Femur (tissue), 1 donor: ENCODE results near the gene ADAMTS2.
A peak's percentile ranks its signal among the peaks of the same experiment; 100 is the strongest.
"Not testable (repeated sequence)": the region's sequence is repeated elsewhere in the genome, so short reads cannot be mapped to it uniquely, and the experiment has no call there.

Experiments
- DNase-seq: peaks from one replicate; pipeline ENCODE4 v3.0.0-alpha.2; 2017

The ADAMTS2 gene

DNA sequence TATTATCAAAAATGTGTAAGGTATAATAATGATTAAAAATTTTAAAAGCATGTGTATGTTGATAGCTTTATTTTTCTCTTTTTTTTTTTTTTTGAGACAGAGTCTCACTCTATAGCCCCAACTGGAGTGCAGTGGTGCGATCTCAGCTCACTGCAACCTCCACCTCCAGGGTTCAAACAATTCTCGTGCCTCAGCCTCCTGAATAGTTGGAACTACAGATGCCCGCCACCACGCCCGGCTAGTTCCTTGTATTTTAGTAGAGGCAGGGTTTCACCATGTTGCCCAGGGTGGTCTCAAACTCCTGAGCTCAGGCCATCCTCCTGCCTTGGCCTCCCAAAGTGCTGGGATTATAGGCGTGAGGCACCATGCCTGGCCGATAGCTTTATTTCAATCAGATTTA lies 20.9 kb downstream of the ADAMTS2 start:
- not testable (repeated sequence) for DNase-seq

DNA sequence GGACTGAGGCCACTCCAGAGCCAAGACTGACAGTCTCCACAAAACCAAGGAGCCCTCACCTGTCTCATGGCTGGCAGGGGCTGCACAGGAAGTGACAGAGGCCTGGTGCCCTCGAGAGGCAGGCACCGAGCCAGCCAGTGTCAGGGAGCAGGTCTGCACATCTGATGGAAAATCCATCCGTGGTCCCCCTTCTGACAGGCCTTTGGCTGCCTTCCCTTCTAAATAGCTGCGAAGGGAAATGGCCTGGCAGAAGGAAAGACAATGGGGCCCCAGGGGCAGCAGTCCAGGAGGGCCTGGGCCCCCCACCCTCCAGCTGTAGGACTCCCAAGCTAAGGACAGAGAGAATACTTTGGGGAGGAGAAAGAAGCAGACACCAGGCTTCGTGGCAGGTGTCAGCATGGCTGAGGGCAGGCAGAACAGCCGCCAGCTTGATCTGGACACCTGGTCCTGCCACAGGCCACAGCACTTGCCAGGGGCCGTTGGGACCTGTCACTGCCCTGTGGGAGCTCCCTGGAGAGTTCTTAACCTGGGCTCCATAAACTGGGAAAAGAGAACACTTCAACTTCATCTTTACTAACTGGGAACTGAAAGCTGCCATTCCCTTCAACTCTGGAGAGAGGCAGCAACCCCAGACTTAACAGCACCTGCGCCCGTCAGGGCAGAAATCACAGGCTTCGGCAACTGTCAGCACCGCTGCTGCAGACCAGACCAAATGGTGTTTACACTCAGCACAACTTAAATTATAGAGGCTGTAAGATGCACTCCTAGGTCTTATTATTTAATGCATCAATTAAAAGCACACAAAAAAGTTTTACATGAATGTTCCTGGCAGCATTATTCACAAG lies 22.0 kb downstream of the ADAMTS2 start:
- DNase-seq: peak; percentile 52

DNA sequence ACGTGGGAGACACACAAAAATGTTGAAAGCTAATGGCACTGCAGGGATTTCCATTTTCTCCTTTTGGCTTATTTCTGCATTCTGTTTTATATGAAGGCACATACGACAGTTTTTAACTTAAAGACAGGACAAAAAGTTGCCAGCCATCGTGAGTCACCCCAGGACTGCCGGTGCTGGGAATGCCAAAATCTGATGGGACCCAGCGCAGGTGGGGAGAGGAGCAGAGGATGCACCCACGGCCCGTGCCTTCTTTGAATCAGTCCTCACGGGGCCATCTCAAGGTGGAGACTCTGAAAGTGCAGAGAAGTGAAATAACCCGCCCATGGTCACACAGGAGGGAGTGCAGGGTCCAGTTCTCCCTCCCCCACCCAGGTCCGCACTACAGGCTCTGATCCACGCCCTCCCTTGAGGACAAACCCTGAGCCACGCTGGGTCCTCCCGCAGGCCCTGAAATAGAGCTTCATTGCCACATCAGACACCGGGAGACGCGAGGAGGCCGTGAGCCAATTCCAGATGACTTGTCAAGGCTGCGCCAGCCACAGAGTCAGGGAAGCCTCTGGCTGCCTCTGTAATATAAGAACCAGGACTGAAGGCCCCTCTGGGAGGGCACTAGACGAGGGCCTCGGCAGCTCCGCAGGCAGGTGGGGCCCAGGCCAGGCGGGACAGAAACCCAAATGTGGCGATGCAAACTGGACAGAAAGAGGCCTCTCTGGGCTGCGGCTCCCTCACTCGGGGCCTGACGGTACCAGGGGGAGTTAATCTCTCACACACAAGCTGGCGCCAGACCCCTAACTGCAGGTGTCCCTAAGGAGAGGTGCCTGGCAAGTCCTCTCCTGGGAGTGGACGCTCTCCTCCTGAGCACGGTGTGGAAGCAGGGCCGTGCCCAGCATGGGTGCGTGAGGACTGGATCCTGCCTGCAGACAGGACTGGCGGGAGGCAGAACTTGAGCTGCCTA lies 22.9 kb downstream of the ADAMTS2 start:
- DNase-seq: peak; percentile 66

DNA sequence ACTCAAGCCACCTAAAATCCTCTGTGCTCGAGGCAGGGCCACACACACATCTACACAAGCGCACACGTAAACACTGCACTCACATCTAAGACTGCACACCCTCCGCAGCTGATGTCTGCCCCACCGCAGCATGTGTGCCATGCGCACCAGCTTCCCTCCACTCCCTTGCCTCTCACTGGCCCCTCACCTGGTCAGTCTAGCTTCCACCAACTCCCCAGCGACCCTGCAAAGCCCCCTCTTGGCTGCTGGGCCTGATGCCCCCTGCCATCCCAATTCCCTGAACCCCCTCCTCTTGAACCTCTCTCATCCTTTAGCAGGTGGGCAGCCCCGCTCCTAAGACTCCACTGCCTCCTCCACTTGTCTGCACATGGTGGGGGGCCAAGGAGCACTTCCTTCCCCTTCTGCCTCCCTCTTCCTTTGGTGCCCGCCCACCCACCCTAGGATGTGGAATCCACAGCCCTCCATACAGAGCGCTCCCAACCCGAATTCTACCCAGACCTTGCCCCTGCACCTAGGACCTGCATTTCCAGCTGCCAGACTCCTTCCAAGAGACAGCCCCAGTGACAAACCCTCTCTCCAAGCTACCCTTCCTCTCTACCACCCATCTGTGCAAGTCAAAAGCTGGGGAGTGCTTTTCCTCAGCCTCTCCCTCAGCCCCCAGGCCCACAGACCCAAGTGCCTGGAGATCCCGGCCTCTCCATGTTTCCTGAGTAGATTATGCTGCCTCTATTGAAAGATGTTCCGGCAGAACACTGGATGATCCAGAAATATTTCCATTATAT lies 23.9 kb downstream of the ADAMTS2 start:
- peak; percentile 18 for DNase-seq

DNA sequence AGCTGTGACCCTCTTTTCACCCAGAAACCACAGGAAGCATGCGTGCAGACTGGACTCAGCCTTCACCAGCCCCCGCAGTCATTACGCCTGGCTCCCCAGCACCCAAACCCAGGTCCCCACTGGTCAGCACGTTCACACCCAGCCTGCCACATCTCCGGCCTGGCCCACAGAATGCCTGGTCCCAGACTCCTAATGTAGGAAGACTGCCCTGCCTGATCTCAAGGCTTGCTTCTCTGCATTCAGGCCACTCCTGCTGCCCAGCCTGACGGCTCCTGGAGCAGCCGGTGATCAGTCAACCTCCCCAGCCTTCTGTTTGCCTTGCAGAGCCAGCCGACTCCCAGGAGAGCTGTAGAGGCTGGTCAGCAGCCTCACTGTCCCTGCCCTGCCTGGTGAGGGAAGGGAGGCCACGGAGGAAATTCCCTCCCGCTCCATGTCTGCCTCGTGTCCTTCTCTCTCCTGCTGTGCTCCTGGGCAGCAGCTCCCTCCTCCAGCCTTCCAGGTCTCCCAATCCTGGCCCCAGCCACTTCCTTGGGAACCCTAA lies 25.4 kb downstream of the ADAMTS2 start:
- peak; percentile 53 for DNase-seq

DNA sequence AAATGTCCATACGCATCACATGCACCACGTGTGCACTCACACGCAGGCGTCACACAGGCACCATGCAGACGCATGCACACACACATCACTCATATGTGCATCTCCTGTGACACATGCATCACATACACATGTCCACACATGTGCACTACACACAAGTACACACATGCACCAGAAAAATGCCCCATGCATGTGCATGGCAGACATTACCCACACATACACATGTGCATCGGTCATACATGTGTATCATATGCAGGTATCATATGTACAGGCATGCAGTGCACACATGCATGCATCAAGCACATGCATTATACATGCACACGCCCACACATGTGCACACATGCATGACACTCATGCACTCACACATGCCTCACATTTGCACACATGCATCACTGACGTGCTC lies 26.1 kb downstream of the ADAMTS2 start:
- no peak for DNase-seq

DNA sequence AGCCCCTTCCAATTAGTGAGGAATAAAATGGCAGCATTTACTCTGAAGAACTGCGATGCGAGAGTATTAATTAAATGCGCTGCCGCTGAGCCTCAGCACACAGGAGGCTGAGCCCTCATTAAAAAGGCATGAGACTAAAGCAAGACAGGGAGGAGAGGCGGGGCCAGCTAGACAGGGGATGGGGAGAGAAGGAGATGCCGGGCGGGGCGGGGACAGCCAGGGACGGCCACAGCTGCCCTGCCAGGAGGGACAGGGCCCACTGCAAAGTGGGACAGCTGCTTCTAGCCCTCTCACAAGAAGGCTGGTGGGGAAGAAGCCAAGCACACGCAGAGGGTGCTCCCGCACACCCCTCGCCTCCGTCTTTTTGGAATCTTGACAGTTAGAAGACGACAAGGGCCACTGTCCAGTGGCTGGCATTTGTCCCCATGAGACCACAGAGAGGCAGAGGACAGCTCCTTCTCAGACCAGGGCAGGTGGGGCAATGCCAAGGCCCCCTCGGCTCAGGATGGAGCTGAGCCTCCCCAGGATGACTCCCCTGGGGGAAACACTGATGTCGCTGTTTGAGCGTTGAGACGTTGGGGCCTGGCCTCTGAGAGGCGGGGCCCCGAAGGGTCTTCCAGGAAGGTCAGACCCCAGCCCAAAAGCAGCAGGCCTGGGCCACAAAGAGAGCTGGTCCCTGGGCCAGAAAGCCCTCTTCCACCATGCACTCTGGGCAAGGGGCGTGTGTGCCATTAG lies 26.9 kb downstream of the ADAMTS2 start:
- peak; percentile 59 for DNase-seq

DNA sequence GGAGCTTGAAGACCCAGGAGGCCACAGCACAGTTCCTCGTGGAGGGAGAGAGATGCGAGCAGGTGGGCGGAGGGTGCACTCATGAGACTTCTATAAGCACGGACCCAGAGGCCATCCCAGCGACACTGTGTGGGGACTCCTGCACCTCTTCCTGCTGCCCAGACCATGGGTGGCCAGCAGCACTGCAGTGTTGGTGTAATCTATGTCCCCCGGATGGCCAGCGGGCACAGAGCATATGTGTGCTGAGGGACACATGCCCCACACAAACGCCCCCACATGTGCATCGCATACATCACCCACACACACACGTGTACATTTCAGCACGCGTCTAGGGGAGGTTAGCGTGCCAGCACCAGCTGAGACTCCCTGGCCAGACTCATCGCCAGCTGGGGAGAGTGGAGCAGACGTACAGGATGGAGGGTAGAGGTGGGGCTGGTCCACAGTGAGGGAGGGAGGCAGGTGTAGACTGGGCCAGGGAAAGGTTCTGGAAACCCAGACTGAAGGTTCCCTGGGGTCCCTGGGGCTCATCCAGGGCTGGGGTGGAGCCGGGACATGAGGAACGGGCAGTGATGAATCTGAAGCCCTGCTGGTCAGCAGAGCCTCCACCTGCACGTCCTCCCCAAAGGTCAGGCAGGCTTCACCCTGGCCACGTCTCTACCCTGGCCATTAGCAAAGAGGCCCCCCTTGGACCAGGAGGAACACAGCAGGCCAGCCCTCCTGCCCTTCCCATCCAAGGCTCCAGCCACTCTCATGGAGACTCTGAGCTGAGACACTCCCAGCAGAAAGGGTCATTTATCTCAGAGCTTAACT lies 27.6 kb downstream of the ADAMTS2 start:
- peak; percentile 18 for DNase-seq

DNA sequence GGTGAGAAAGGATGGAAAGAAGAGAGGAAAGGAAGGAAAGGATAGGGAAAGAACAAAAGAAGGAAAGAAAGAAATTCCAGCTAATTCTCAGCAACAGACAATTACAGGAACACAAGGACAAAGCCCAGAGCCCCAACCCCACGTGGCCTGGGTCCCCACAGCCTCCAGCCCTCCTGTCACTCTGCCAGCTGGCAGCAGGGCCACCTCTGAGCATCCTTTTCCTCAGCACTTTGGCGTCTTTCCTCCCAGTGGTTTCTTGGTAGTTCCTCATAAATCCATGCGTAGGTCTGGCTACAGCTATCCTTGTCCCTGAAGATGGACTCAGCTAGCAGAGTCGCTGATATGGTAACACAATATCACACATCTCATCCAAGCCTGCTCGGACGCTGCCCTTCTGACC lies 28.3 kb downstream of the ADAMTS2 start:
- DNase-seq: peak; percentile 58

DNA sequence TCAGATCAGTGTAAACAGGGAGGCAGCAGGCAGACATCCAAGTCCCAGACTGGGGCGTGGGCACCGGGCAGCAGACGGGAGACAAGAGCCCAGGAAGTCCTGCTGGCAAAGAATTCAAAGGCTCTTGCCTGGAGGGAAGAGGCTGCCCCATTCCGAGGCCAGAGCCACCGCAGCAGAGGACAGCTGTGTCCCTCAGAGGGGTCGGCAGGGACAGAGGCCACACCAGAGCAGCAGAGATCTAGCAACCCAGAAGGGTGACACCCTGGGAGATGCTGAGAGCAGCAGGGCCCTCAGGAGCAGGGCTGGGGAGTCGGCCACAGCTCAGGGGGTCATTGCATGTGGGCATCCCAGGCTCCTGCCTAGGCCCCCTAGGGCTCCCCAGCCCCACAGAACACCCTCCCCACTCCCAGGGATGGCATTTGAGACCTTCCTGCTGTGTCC lies 29.1 kb downstream of the ADAMTS2 start:
- DNase-seq: peak; percentile 32

DNA sequence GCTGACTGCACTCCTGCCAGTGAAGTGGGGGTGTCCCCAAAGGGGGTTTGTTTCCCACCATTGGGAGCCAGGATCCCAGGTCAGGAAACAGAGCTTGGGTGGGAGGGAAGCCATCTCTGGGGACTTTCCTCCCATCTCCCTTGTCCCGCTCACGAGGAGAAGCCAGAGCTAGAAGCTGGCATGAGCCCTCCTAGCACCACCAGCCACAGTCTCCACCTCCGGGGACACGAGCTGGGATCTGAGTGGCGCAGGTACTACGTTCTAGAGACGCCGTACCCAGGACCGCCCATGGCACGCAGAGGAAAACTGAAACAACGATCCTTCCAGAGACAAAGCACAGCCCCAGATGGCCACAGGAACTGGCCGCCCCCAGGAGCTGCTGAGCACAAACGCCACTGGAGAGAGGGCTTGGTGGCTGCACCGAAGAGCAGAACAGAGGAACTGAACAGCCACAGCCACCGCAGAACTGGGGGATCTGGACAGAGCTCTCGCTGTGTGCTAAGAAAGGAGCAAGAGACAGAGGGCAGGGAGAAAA lies 29.8 kb downstream of the ADAMTS2 start:
- DNase-seq: peak; percentile 17

DNA sequence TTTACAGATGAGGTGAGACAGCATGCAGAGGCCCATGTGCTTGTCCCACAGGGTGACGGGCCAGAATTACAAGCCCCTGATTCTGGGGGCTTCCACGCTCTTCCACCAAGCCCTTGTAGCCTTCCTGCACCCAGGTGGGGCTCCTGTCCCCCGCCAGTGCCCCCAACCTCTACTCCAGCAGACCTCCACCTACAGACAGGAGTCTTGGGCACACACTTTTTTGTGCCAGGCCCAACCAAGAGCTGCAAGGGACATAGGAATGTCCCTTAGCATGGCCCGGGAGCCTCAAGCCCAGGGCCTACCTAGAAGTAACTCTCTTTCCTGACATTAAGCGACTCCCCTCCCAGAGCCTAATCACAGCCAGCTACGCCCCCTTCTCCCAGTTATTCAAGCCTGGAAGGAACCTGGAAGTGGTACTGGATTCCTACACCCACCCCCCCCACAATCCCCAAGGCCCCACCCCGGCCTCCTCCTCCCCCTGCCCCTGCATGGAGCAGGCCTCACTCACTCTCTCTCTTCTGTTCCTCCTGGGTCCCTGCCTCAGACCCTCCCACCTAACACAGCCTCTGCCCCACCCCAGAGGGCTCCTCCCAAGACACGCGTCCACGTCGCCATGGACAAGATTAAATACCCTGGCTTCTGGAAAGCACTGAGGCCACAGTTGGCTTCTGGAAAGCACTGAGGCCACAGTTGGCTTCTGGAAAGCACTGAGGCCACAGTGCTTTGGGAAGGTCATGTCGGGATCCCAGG lies 30.5 kb downstream of the ADAMTS2 start:
- DNase-seq: peak; percentile 53

DNA sequence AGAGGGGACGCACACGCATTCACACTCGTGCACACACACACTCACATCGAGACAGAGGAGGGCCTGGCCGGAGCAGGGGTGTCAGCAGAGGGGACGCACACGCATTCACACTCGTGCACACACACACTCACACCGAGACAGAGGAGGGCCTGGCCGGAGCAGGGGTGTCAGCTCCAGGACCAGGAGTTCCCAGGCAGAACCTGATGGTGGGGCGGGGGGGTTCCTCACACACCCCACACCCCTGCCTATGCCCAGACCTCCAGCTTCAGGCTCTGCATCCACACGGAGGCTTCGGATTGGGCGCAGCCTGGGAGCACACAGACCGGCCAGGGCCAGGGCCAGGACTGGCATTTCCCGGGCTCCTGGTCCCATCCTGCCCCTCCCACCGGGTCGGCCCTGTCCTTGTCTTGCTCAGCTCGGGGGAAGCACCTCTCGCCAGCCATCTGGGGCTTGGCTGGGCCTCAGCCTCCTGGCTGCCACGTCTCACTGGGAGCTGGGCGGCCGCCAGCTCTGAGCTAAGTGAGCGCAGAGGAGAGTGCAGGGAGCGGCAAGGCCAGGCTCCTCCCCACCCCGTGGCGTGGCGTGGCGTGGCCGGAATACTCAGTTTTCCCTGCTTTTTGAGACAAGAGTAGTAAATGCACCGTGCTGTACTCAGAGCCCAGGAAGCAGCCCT lies 31.3 kb downstream of the ADAMTS2 start:
- peak; percentile 95 for DNase-seq

DNA sequence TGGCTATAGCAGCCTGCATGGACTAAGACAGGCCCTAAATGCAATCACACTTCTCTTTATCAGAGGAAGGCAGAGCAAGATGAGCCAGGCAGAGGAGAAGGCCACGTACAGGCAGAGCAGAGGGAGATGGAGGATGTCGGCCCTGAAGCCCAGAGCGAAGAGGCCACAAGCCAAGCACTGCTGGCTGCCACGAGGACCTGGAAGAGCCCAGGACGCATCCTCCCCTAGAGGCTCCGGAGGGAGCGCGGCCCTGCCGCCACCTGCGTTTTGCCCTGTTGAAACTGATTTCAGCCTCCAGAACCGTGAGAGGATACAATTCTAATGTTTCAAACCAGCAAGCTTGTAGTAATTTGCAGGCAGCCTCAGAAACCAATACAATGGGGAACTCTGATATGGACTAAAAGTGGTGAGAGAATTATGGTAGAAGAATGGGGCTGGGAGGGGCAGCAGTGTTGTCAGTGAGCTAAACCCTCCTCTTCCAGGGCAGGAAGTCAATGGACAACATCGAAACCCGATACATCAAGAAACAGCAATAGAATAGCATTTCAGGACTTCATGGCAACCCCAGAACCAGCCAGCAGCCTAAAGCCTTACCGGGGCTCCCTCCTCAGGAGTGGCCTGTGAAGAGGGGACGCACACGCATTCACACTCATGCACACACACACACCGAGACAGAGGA lies 32.6 kb downstream of the ADAMTS2 start:
- peak; percentile 13 for DNase-seq

DNA sequence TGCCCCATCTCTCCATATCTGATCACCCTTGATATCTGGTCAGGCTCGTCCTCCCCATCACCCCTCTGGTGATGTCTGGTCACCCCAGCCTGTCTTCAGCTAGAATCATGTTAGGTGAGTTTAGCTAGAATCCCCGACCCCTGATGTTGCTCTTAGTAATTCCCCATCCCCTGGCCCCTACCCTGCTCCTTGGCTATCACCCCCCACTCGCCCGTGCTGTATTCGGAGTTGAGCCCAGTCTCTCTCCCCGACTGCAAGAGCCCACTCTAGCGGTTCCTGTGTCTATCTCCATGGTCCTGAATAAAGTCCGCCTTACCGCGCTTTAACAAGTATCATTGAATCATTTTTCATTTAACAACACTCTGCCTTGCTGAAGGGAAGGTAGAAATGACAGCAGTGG lies 33.7 kb downstream of the ADAMTS2 start:
- no peak for DNase-seq

DNA sequence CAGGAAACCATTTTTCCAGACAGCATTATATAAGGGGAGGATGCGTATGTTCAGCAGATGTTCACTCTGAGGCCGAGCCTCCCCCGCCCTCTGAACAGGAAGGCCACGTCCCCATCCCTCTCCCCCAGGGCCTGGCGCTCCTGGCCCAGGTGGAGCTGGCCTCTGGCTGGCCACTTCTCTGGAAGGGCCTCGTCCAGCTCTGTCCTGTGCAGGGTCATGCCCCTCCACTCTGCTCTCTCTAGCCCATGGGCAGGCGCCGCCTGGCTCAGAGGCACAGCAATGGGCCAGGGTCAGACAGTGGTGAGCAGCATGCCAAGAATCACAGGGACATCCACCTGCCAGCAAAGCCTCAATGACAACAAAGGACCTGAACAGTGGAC lies 34.2 kb downstream of the ADAMTS2 start:
- no peak for DNase-seq

DNA sequence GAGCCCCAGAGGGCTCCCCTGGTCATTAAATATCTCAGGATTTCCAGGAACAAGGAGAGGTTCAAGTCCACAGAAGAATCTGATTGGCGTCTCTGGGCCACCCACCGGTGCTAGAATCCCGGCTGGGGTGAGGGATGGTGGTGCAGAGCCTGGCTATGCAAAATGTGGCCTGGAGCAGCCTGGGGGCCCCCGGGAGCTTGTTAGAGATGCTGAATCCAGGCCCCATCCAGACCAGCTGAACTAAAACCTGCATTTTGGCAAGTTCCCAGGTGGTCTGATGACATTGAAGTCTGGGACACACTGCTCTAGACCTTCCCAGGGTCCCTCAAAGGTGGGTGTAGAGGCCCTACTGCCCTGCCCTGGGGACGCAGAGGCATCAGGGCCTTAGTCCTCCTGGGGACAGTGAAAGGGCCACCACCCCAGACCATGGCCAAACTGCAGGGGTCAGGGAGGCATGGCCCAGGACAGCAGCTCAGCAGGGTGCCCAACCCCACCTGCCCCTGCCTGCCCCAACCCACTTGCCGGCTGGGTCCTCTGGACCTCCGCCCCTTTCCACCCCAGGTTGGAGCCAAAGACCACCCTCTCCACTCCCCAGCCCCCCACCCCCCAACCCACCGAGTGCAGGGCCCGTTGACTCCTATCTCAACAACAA lies 34.7 kb downstream of the ADAMTS2 start:
- peak; percentile 16 for DNase-seq

DNA sequence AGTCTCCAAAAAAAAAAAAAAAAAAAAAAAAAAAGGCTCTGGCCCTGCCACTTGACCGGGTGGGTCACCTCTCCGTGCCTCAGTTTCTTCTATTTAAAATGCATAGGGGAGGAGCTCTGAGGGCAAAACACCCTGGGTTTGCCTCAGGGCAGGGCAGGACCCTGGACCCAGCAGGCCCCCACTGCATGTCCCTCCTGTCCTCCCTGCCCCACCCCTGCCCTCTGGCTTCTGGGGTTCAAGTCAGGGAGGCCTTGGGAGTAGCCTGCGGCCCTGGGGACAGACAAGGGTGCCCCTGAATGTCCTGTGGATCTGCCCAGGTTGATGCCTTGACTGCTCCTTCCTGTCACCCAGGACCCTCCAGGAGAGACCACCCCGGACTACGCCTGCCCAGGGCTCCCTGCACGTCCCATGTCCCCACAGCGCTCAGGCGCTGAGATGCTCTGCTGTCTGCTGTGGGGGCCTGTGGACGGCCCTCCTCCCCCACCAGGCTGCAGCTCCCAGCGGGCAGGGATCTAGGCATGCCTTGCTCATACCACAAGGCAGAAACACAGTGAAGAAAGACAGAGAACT lies 35.4 kb downstream of the ADAMTS2 start:
- no peak for DNase-seq
